AG04450 (cell line): ENCODE results near the gene IL12RB2. TPM values are rescaled to one million over a fixed set of nuclear protein-coding genes. Genes with fewer than 3 reads are reported as not detected.

Experiments used
- CTCF ChIA-PET: fragments of 300-600, 350-600 bp; formaldehyde crosslinking; extraction: SDS; loops from one replicate; lab custom pipeline; 2022; ENCODE audit warnings: antibody characterized with exemption, inconsistent platforms; lab: Charles Lee
- POLR2A ChIA-PET: fragments of 350-600 bp; formaldehyde crosslinking; extraction: SDS; loops from one replicate; lab custom pipeline; 2021; ENCODE audit warnings: antibody characterized with exemption, inconsistent platforms; lab: Yijun Ruan, JAX
- DNase-seq: peaks from one replicate; pipeline ENCODE4 v3.0.0-alpha.2; 2011; ENCODE audit warnings: low read depth, low spot score
- H3K27ac ChIP-seq: one replicate; pipeline ENCODE4 v1.5.1; 2012; ENCODE audit warnings: low read depth, low read length, control low read depth
- H3K27me3 ChIP-seq: one replicate; pipeline ENCODE4 v1.6.0; 2012; ENCODE audit warnings: low read length; ENCODE audit not compliant: control insufficient read depth, insufficient read depth
- H3K4me3 ChIP-seq: 2 replicates; pipeline ENCODE4 v1.5.1; 2011; ENCODE audit warnings: mild to moderate bottlenecking, low read depth, low read length, control low read depth
- H3K9me3 ChIP-seq: 2 replicates; pipeline ENCODE4 v1.5.1; 2012; ENCODE audit warnings: low read length; ENCODE audit not compliant: control insufficient read depth, insufficient read depth
- polyA plus RNA-seq: library from polyadenylated mRNA; depleted of rRNA; stranded (reverse); fragments of >200 nt; gene quantifications from 2 replicates; pipeline ENCODE4 v1.2.3, GENCODE V29; 2011
- TF ChIP-seq, protein P1 (sequence below): IDR thresholded peaks from 2 replicates; pipeline ENCODE4 v1.5.1; 2011; ENCODE audit warnings: low read depth, low read length, control low read depth, inconsistent platforms

IL12RB2 gene
- polyA plus RNA-seq, 1 experiment: not detected

DNA sequence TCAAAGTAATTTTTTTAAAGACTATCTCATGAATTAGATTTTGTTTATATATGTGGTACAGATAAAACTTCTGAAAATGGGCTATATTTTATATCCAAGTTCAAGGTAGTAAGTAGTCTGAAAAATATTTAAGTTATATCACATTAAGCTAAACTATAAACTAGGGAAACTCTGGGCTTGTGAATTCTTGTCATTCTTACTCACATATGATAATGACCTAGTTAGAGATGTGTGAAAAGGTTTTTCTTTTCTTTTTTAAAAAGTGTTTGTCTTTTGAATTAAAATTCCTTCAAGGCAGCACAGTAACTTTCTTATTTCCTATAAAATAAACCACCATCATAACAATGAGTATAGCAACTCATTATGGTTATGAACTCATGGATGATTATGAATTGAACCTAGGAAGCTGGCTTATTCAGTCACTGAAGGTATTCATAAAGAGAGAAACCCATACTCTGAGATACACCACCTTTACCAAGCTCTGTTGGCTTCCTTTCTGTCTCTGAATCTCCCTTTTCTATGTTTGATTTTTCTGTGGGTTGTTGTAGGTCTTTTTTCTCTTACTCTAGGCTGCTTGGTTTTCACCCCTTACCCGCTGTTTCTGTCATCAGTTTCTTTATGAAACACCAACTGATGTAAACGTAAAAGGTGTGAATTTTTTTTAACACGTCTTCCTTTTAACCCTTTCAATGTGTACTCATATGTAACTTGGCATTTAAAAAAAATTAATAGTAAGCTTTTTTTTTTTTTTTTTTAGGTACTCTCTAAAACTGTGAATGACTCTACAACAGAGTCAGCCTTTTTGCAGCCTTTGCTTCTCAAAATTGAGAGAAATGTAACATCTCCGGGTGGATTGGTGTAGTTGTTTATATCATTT, 25.2 kb downstream of the IL12RB2 start:
- no peak overlapping the region for H3K27ac ChIP-seq
- ChIA-PET POLR2A (no interaction called here), CTCF (interaction anchor here (0.6 to 3.6 kb wide), 3 partner anchors 14 to 378 kb away, joined by 4 to 15 read pairs (median 9); no protein-coding TSS in a partner anchor)
- no peak for DNase-seq
- H3K4me3 ChIP-seq: no peak overlapping the region
- peaks cover 4% of the 10 kb centered on the region for H3K27me3 ChIP-seq
- TF ChIP-seq, protein P1, sequence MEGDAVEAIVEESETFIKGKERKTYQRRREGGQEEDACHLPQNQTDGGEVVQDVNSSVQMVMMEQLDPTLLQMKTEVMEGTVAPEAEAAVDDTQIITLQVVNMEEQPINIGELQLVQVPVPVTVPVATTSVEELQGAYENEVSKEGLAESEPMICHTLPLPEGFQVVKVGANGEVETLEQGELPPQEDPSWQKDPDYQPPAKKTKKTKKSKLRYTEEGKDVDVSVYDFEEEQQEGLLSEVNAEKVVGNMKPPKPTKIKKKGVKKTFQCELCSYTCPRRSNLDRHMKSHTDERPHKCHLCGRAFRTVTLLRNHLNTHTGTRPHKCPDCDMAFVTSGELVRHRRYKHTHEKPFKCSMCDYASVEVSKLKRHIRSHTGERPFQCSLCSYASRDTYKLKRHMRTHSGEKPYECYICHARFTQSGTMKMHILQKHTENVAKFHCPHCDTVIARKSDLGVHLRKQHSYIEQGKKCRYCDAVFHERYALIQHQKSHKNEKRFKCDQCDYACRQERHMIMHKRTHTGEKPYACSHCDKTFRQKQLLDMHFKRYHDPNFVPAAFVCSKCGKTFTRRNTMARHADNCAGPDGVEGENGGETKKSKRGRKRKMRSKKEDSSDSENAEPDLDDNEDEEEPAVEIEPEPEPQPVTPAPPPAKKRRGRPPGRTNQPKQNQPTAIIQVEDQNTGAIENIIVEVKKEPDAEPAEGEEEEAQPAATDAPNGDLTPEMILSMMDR: no peak
- H3K9me3 ChIP-seq: no peaks in the 10 kb centered on the region

DNA sequence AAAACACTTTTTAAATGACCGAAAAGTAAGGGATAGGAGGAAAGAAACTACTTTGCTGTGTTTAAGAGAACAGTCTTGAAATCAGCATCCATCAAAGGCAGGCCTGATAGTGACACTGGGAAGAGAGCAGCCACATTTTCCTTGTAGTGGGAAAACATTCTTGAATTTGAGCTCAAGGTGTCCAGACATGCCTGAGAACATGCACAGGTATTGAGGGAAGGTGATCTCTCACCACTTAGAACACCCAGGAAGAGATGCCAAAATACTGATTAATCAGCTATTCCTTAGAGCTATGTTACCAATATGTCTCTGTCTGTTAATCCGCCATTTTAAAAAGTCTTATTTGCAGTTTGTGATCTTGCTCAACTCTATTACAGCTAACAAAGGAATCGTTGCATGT, 25.9 kb downstream of the IL12RB2 start:
- POLR2A ChIA-PET: no interaction called here
- CTCF ChIA-PET: interaction anchor here (1.6 to 3.6 kb wide), 2 partner anchors 13 to 167 kb away, joined by 9 to 15 read pairs; no protein-coding TSS in a partner anchor
- DNase-seq: no peak
- no peak overlapping the region for H3K4me3 ChIP-seq
- peaks cover 4% of the 10 kb centered on the region for H3K27me3 ChIP-seq
- no peaks in the 10 kb centered on the region for H3K9me3 ChIP-seq
- TF ChIP-seq, protein P1: no peak
- H3K27ac ChIP-seq: no peak overlapping the region

DNA sequence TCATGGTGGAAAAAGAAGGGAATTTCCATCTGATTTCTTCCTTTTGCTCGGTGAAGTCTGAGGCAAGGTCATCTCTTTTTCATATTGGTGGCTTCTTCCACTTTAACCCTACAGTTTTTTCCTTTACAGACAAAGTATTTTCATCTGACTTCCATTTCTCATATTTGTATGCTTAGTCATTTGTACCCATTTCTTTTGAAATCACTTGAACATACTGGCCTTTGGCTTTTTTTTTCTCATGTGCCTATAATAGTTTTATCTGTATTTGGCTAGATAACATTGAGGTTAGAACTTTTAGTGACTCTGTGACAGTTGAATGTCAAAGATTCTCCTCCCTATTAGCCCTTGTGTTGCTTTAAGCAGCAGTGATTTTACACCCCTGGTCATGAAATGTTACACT, 27.7 kb downstream of the IL12RB2 start:
- DNase-seq: no peak
- Histone ChIP-seq H3K9me3 (no peaks in the 10 kb centered on the region), H3K27ac (no peak overlapping the region), H3K4me3 (no peak overlapping the region), H3K27me3 (no peaks in the 10 kb centered on the region)
- ChIA-PET POLR2A (no interaction called here), CTCF (interaction anchor here (1.1 kb wide), 1 partner anchor 13 kb away, joined by 3 read pairs; no protein-coding TSS in a partner anchor)
- TF ChIP-seq, protein P1: no peak

DNA sequence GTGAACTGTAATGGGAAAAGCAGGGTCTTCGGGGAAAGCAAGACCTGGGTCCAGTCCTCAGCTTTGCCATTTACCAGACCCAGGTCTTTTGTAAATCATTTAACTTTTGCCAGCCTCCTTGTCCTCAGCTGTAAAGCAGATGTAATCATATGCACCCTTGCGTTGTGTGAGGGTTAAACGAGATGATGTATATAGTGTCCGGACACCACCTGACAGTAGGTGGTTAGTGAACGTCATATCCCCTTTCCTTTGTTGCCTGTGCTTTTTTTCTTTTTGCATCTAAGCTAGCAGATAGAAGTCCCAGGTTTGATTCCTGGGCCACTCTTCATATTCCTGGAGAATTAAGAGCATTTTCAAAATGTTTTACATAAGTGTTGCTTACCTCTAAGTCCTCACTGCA, 28.5 kb downstream of the IL12RB2 start:
- Histone ChIP-seq H3K4me3 (no peak overlapping the region), H3K27me3 (no peaks in the 10 kb centered on the region), H3K9me3 (no peaks in the 10 kb centered on the region), H3K27ac (no peak overlapping the region)
- TF ChIP-seq, protein P1: no peak
- CTCF ChIA-PET: interaction anchor here (1.1 to 1.7 kb wide), 3 partner anchors 12 to 164 kb away, joined by 3 to 5 read pairs (median 4); no protein-coding TSS in a partner anchor
- POLR2A ChIA-PET: no interaction called here
- DNase-seq: no peak

DNA sequence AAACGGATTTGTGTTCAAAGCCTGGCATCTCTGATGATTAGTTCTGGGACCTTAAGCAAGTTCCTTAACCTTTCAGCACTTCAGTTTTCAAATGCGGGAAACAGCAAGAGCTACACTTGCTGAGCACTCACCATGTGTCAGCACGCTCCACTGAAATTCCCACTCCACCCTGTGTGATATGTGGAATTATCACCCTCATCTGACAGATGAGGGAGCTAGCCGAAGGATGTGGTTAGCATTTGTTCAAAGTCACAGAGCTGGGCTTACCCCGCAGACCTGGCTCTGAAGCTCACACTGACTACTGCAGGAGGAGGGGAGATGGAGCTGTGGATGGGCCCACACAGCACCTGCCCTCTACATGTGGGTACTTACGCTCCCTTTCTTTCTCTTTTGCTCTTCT, 29.1 kb downstream of the IL12RB2 start:
- H3K27me3 ChIP-seq: no peaks in the 10 kb centered on the region
- ChIA-PET CTCF (interaction anchor here (1.1 to 1.7 kb wide), 3 partner anchors 11 to 164 kb away, joined by 3 to 5 read pairs (median 4); no protein-coding TSS in a partner anchor), POLR2A (no interaction called here)
- H3K4me3 ChIP-seq: no peak overlapping the region
- H3K9me3 ChIP-seq: no peaks in the 10 kb centered on the region
- no peak overlapping the region for H3K27ac ChIP-seq
- TF ChIP-seq, protein P1: no peak
- DNase-seq: no peak
